GM23338 (cell line): Measurements from ENCODE around the gene EPB41L4A.

ENCODE experiments used
- CTCF ChIP-seq, 2 experiments: fragments of 200-600 bp in 1 of 2; sonication (generic) in 1 of 2; conservative IDR thresholded peaks; 2 replicates each; pipeline versions ENCODE4 v1.5.1 to v1.6.1; 2016 to 2017; ENCODE audit warnings: antibody characterized with exemption in 2 of 2, low read depth in 2 of 2, mild to moderate bottlenecking in 2 of 2, moderate library complexity in 1 of 2
- POLR2AphosphoS5 ChIP-seq: IDR thresholded peaks from 2 replicates; pipeline ENCODE4 v1.6.1; 2016; ENCODE audit warnings: antibody characterized with exemption, low read depth

- TF ChIP-seq POLR2AphosphoS5 (no peak), CTCF (conservative IDR thresholded peaks at IDR 0.05; ENCODE audit: low read depth in 2 of 2) (no peak)
Observed at GRCh38 chr5:112339761-112340160, 79.3 kb downstream of the EPB41L4A start.
